ENCODE data around the gene ZNF592.

GRCh38 chr15:84764585-84764984, 16.2 kb downstream of the ZNF592 start:
- no peak for TF ChIP-seq CTCF (conservative IDR thresholded peaks at IDR 0.05 in 1 of 2, IDR thresholded peaks at IDR 0.05 in 1 of 2; ENCODE audit: extremely low read depth in 1 of 2, insufficient read depth in 1 of 2, low read depth in 1 of 2, low read length in 2 of 2)
- TF ChIP-seq EZH2 (IDR thresholded peaks at IDR 0.05; ENCODE audit: borderline replicate concordance, low read length), result no peak
